GM06990 (cell line): ENCODE measurements around the gene KHDC3L.

ENCODE experiments used
- DNase-seq: peaks from one replicate; pipeline ENCODE4 v3.0.0-alpha.2; 2011; ENCODE audit not compliant: insufficient read length; ENCODE audit errors: extremely low read depth
- H3K27me3 ChIP-seq: replicated peaks from 2 replicates; pipeline ENCODE4 v1.6.0; 2011; ENCODE audit warnings: low read length; ENCODE audit not compliant: control insufficient read depth, insufficient read depth
- H3K36me3 ChIP-seq: 2 replicates; pipeline ENCODE4 v1.5.1; 2011; ENCODE audit warnings: low read length; ENCODE audit not compliant: control insufficient read depth, insufficient read depth
- H3K4me3 ChIP-seq: replicated peaks from 2 replicates; pipeline ENCODE4 v1.5.1; 2011; ENCODE audit warnings: low read depth, mild to moderate bottlenecking, control low read depth, low read length
- CTCF ChIP-seq: IDR thresholded peaks from 2 replicates; pipeline ENCODE4 v1.5.1; 2011; ENCODE audit warnings: low read length, control low read depth, mild to moderate bottlenecking, inconsistent platforms; ENCODE audit not compliant: insufficient read depth, poor library complexity, severe bottlenecking

KHDC3L gene

GRCh38 chr6:73364121-73364520 is 1.7 kb downstream of the KHDC3L start:
- TF ChIP-seq CTCF: no peak

GRCh38 chr6:73364549-73364948 is 2.1 kb downstream of the KHDC3L start:
- Histone ChIP-seq H3K27me3 (no peaks in the 10 kb centered on the region), H3K36me3 (no peaks in the 10 kb centered on the region), H3K4me3 (no peak overlapping the region)
- no peak for TF ChIP-seq CTCF
- no peak for DNase-seq

More at GRCh38 chr6:73364121-73364520, 1.7 kb downstream of the KHDC3L start:
- no peak overlapping the region for H3K4me3 ChIP-seq
- no peak for DNase-seq
- no peaks in the 10 kb centered on the region for H3K36me3 ChIP-seq
- H3K27me3 ChIP-seq: no peaks in the 10 kb centered on the region

- no peaks in the 10 kb centered on the region for H3K27me3 ChIP-seq
- no peaks in the 10 kb centered on the region for H3K36me3 ChIP-seq
- no peak overlapping the region for H3K4me3 ChIP-seq
- no peak for DNase-seq
- no peak for TF ChIP-seq CTCF
These were observed 5.4 kb downstream of the KHDC3L start for GRCh38 chr6:73367761-73368355.

- H3K36me3 ChIP-seq: no peaks in the 10 kb centered on the region
These were observed 6.2 kb downstream of the KHDC3L start for GRCh38 chr6:73368675-73369074.

GRCh38 chr6:73369157-73369556 is 6.7 kb downstream of the KHDC3L start:
- DNase-seq: no peak
- no peaks in the 10 kb centered on the region for H3K27me3 ChIP-seq
- H3K4me3 ChIP-seq: no peak overlapping the region
- TF ChIP-seq CTCF: no peak
- H3K36me3 ChIP-seq: no peaks in the 10 kb centered on the region

More at GRCh38 chr6:73368675-73369074, 6.2 kb downstream of the KHDC3L start:
- no peak for DNase-seq
- H3K27me3 ChIP-seq: no peaks in the 10 kb centered on the region
- no peak for TF ChIP-seq CTCF
- no peak overlapping the region for H3K4me3 ChIP-seq

- H3K4me3 ChIP-seq: no peak within 1 kb of the TSS
- no peak for TF ChIP-seq CTCF
- DNase-seq: no peak
- no peaks in the 10 kb centered on the region for H3K27me3 ChIP-seq
- no peaks in the 10 kb centered on the region for H3K36me3 ChIP-seq
These were observed 7.1 kb downstream of the KHDC3L start, which contains the start of gene OOEP for GRCh38 chr6:73369563-73369962. TSS of gene OOEP (minus strand) at chr6:73369897. CDS start at chr6:73369792, 105 bp downstream.
